Measurements from ENCODE around the gene RRAS2. TPM values are rescaled to one million over a fixed set of nuclear protein-coding genes. Genes with fewer than 3 reads are reported as not detected.
A peak's percentile ranks its signal among the peaks of the same experiment; 100 is the strongest.
"Not testable (repeated sequence)": the region's sequence is repeated elsewhere in the genome, so short reads cannot be mapped to it uniquely, and the experiment has no call there.

The RRAS2 gene
- total and polyA plus RNA-seq, 5 experiments from 2014 or later: 6.1 to 19.0 (median 16.0) TPM

DNA sequence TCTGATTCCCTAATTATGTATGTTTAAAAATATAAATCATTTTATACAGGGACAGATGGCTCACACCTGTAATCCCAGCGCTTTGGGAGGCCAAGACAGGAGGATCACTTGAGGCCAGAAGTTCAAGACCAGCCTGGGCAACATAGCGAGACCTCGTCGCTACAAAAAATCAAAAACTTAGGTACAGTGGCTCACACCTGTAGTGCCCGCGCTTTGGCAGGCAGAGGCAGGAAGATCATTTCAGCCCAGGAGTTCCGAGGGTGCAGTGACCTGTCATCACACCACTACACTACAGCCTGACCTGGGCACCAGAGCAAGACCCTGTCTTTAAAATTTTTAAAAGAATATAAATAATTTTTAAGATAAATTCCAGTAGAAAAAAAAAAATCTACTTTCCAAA is 11.5 kb downstream of the RRAS2 start:
- Mint-ChIP-seq H3K4me1 (peaks cover 15 to 66% (median 28%) of the 10 kb centered on the region in 4 donors), H3K27me3 (no peaks in the 10 kb centered on the region), H3K36me3 (peaks cover 0 to 22% (median 12%) of the 10 kb centered on the region in 3 donors), H3K27ac (no peak overlapping the region), H3K4me3 (no peak overlapping the region), H3K9me3 (peaks cover 0 to 20% (median 5%) of the 10 kb centered on the region in 9 donors)
- POLR2A ChIA-PET: no interaction called here
- no peak for DNase-seq
- ATAC-seq: no peak

DNA sequence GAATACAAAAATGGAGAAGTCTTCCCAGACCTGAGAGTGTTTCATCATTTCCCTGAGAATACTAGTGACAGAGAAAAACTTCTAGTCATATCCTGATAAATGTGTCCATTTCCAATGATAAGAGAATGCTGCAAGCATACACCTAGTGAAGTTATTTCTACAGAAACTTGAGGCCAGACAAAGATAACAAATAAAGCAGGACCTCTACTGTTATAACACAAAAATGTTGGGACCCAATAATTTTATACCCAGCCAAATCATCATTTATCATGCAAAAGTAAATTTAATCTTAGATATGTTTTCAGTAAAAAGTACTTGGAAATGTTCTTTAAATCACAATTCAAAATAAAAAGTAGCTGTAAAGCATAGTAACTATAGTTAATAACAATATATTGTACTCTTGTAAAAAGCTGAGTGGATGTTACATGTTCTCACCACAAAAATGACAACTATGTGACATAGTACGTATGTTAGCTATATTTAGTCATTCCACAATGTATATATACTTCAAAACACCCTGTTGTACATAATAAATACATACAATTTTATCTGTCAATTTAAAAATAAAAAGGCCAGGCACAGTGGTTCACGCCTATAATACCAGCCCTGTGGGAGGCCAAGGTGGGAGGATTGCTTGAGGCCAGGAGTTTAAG is 12.6 kb downstream of the RRAS2 start:
- POLR2A ChIA-PET: no interaction called here
- Mint-ChIP-seq H3K27me3 (no peaks in the 10 kb centered on the region), H3K27ac (no peak overlapping the region), H3K4me1 (peaks cover 19 to 74% (median 35%) of the 10 kb centered on the region in 4 donors), H3K4me3 (no peak overlapping the region), H3K9me3 (peaks cover 0 to 20% (median 5%) of the 10 kb centered on the region in 9 donors), H3K36me3 (peaks cover 2 to 22% (median 12%) of the 10 kb centered on the region in 3 donors)
- ATAC-seq: no peak
- DNase-seq: no peak

DNA sequence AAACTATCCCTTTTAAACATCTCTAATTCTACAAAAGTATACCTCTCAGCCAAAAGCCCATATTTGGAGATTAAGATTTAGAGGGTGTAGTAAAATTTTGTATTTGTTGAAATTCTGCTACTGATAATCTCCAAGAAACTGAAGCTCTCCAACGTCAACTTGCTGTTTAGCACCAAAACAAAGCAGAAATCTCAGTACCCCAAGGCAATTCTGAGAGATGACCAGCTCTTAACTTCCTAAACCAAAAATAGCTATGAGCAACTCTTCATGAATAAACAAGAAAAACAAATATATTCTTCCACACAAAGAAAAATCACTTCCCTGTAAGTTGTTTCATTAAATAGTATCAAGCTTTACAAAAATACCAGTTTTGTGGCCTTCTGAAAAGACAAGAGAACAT is 13.3 kb downstream of the RRAS2 start:
- Mint-ChIP-seq H3K4me1 (peaks cover 23 to 76% (median 38%) of the 10 kb centered on the region in 4 donors), H3K36me3 (peaks cover 2 to 22% (median 17%) of the 10 kb centered on the region in 3 donors), H3K4me3 (no peak overlapping the region), H3K27me3 (no peaks in the 10 kb centered on the region), H3K9me3 (peaks cover 0 to 20% (median 7%) of the 10 kb centered on the region in 9 donors), H3K27ac (no peak overlapping the region)
- POLR2A ChIA-PET: no interaction called here
- DNase-seq (no peak), ATAC-seq (no peak)

DNA sequence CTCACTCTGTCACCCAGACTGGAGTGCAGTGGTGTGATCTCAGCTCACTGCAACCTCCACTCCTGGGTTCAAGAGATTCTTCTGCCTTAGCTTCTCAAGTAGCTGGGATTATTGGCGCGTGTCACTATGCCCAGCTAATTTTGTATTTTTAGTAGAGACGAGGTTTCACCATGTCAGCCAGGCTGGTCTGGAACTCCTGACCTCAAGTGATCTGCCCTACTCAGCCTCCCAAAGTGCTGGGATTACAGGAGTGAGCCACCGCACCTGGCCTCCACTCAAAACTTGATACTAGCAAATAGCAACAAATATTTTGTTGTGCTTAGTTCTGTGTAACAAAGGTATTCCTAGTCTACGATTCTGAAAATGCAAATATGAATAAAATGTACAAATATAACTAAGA is 14.0 kb downstream of the RRAS2 start:
- POLR2A ChIA-PET: interaction anchor here (0.6 to 0.7 kb wide), 2 partner anchors 8 to 301 kb away, joined by 3 to 4 read pairs; no protein-coding TSS in a partner anchor
- H3K4me1 Mint-ChIP-seq: peaks cover 23 to 75% (median 35%) of the 10 kb centered on the region in 4 donors

DNA sequence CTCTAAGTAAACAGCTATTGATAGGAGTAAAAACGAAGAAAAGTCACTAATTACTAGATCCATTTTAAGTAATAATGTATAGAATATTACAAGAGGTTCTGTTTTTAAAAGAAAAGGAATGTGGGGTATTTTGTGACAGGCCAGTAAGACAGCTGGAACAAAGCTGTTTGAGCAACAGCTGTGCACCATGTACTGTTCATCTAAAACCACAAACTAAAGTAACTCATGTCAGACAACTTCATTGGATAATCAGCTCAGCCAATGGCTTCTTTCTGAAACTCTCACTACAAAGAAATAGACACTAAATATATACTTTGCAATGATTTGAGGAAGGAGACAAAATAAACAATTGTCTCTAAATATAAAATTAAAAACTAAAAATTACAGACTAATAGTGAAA is 16.1 kb downstream of the RRAS2 start:
- ATAC-seq (no peak), DNase-seq (no peak)
- Mint-ChIP-seq H3K27ac (no peak overlapping the region), H3K9me3 (peaks cover 0 to 19% (median 7%) of the 10 kb centered on the region in 9 donors), H3K36me3 (peaks cover 2 to 21% (median 17%) of the 10 kb centered on the region in 3 donors), H3K4me3 (no peak overlapping the region), H3K27me3 (no peaks in the 10 kb centered on the region), H3K4me1 (peaks cover 17 to 71% (median 22%) of the 10 kb centered on the region in 4 donors)
- POLR2A ChIA-PET: interaction anchor here (0.8 kb wide), 1 partner anchor 12 kb away, joined by 7 read pairs; no protein-coding TSS in a partner anchor

More for the DNA sequence above, 14.0 kb downstream of the RRAS2 start:
- H3K4me3 Mint-ChIP-seq, H3K27me3 Mint-ChIP-seq, H3K27ac Mint-ChIP-seq, DNase-seq, ATAC-seq: not testable (repeated sequence)
- H3K36me3 Mint-ChIP-seq: peaks cover 2 to 25% (median 17%) of the 10 kb centered on the region in 3 donors
- H3K9me3 Mint-ChIP-seq: peaks cover 0 to 20% (median 7%) of the 10 kb centered on the region in 9 donors

DNA sequence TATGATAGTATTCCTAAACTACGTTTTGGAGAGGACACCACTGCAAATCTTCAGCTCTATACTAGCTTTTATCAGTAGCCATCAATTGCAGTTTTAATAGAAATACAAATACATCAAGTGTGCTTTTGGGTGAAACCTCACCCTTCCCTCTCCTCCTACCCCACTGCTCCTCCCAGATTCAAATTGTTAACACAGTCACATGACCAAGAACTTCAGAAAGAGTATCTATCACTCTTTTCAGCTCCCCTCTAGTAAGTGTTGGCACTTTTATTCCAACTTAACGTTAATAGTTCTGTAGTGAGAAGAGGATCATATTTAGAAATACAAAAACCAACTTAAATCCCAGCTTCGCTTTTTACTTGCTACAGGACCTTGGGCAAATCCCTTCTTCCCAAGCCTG is 17.0 kb downstream of the RRAS2 start:
- POLR2A ChIA-PET: interaction anchor here (0.8 kb wide), 1 partner anchor 11 kb away, joined by 7 read pairs; no protein-coding TSS in a partner anchor
- no peak for ATAC-seq
- peak overlapping the region in 1 of 10 donors; percentile 5 for H3K4me3 Mint-ChIP-seq

DNA sequence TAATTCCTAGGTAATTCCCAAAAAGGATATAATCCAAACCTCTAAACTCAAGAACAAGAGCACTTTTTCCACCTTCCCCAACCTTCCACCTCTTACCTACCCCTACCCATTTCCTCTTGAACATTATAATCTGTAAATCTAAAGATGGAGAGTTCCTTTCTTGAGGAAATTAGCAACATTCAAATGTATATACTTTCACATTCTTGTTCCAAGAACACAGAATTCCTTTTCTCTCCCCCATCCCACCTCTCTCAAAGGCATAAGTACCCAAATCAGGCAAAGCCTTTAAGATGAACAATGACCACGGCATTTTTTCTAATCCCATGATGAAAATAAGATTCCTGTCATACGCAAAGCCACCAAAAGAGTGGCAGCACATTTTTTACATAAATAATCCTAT is 18.3 kb downstream of the RRAS2 start:
- H3K36me3 Mint-ChIP-seq: peaks cover 8 to 29% (median 22%) of the 10 kb centered on the region in 3 donors
- POLR2A ChIA-PET: no interaction called here
- no peak for ATAC-seq
- peaks cover 19 to 77% (median 25%) of the 10 kb centered on the region in 4 donors for H3K4me1 Mint-ChIP-seq
- H3K27me3 Mint-ChIP-seq: no peaks in the 10 kb centered on the region
- H3K4me3 Mint-ChIP-seq: no peak overlapping the region
- peak overlapping the region in 1 of 10 donors; percentile 77 for H3K27ac Mint-ChIP-seq
- H3K9me3 Mint-ChIP-seq: peaks cover 0 to 30% (median 15%) of the 10 kb centered on the region in 9 donors
- DNase-seq: no peak

More for the DNA sequence above, 17.0 kb downstream of the RRAS2 start:
- peaks cover 2 to 23% (median 21%) of the 10 kb centered on the region in 3 donors for H3K36me3 Mint-ChIP-seq
- peak overlapping the region in 1 of 10 donors; percentile 65 for H3K27ac Mint-ChIP-seq
- no peak for DNase-seq
- peaks cover 3 to 23% (median 9%) of the 10 kb centered on the region in 9 donors for H3K9me3 Mint-ChIP-seq
- peaks cover 19 to 70% (median 22%) of the 10 kb centered on the region in 4 donors for H3K4me1 Mint-ChIP-seq
- no peaks in the 10 kb centered on the region for H3K27me3 Mint-ChIP-seq

DNA sequence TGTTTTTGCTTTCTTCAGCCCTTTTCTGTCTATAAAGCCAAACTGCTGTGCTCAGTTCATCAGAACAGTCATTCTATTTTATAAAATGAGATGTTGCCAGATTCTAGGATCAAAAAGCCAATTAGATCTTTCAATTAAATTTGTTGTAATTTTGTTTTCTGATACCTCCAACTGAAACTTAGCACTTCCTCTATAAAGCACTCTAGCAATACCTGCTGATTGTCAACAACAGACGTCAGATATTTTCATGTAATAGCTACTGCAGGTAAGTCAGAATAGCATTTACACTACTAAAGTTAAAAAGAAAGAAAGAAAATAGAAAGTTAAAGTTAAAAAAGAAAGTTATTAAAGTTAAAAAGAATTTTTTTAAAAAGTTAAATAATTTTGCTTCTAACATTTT is 19.6 kb downstream of the RRAS2 start:
- Mint-ChIP-seq H3K4me1 (peaks cover 26 to 80% (median 31%) of the 10 kb centered on the region in 4 donors), H3K4me3 (peak overlapping the region in 1 of 10 donors; percentile 26), H3K36me3 (peaks cover 8 to 28% (median 15%) of the 10 kb centered on the region in 3 donors), H3K9me3 (peaks cover 0 to 27% (median 16%) of the 10 kb centered on the region in 9 donors), H3K27me3 (no peaks in the 10 kb centered on the region), H3K27ac (peak overlapping the region in 1 of 10 donors; percentile 69)
- no peak for DNase-seq
- ATAC-seq: no peak
- POLR2A ChIA-PET: no interaction called here

DNA sequence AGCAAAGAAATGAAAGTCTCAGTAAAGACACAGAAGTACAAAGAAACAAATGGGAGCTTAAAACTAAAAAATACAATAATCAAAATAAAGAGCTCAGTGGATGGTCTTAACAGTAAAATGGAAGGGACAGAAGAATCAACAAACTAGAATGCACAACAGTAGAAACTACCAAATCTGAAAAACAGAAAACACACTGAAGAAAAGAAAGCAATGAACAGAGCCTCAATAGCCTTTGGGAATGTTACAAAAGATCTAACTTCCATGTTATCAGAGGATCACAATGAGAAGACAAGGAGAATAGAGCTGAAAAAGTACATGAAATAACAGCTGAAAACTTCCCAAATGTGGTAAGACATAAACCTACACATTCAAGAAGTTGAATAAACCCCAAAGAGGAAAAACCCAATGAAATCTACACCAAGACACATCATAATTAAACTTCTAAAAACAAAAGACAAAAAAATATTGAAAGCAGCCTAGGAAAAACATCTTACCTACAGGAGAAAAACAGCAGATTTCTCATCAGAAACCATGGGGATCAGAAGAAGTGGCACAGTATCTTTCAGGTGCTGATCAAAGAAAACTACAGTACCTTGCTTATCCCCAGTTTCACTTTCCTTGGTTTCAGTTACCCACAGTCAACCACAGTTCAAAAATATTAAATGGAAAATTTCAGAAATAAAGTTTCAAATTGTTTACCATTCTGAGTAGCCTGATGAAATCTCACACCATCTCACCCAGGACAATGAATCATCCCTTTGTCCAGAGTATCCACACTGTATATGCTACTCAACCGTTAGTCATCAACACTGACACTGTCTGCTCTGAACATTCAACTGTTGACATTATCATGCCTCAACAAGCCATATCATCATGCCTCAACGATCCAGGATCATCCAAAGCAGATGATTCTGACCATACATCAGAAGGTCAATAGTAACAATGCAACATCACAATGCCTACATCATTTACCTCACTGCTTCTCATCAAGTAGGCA is 22.2 kb downstream of the RRAS2 start:
- peaks cover 23 to 73% (median 26%) of the 10 kb centered on the region in 4 donors for H3K4me1 Mint-ChIP-seq
- POLR2A ChIA-PET: interaction anchor here (0.6 kb wide), 1 partner anchor 8 kb away, joined by 4 read pairs; no protein-coding TSS in a partner anchor
- H3K27me3 Mint-ChIP-seq: no peaks in the 10 kb centered on the region
- peak overlapping the region in 2 of 10 donors; percentile 8 to 22 for H3K4me3 Mint-ChIP-seq
- DNase-seq: no peak
- H3K36me3 Mint-ChIP-seq: peaks cover 8 to 26% (median 12%) of the 10 kb centered on the region in 3 donors
- H3K9me3 Mint-ChIP-seq: peaks cover 0 to 27% (median 15%) of the 10 kb centered on the region in 9 donors
- ATAC-seq: no peak
- H3K27ac Mint-ChIP-seq: peak overlapping the region in 5 of 10 donors; percentile 4 to 73 (median 11)

DNA sequence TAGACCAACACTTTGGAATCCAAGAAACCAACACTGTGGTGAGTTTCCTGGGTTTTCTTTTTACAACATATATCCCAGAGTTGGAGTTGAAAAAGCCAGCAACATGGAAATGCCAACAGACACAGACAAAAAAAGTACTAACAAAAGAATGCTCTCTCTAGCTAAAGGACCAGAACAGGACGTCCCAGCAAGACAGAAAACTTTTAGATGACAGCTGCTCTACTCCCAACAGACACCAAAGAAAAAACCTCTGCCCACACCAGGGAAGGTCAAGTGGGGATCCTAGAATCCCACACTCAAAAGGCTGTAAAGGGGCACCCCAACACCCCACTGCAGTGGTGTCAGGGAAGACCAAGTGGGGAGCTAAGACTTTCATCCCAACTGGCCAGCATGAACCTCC is 23.3 kb downstream of the RRAS2 start:
- DNase-seq (no peak), ATAC-seq (no peak)
- no peaks in the 10 kb centered on the region for H3K27me3 Mint-ChIP-seq
- peaks cover 6 to 21% (median 12%) of the 10 kb centered on the region in 3 donors for H3K36me3 Mint-ChIP-seq
- no peak overlapping the region for H3K4me3 Mint-ChIP-seq
- H3K9me3 Mint-ChIP-seq: peaks cover 0 to 22% (median 15%) of the 10 kb centered on the region in 9 donors
- H3K27ac Mint-ChIP-seq: peak overlapping the region in 1 of 10 donors; percentile 73
- POLR2A ChIA-PET: interaction anchor here (0.6 kb wide), 1 partner anchor 17 kb away, joined by 3 read pairs; no protein-coding TSS in a partner anchor
- peaks cover 19 to 74% (median 21%) of the 10 kb centered on the region in 4 donors for H3K4me1 Mint-ChIP-seq

DNA sequence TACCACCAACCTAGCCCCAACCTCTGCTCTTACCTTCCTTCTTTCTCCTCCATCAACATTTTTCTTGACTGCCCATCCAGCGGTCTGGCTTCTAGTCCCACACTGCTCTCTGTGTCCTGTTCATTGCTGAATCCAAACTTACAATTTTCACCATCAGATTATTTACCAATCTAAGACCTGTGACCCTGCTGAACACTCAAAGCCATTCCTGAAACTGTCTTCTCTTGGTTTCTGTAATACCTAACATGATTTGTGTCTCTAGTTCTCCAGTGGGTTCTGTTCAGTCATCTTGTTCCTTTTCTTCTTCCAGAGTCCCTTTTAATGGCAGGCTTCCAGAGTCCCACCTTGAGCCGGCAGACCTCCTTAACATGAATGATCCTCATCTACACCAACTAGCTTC is 24.1 kb downstream of the RRAS2 start:
- Mint-ChIP-seq H3K9me3 (peaks cover 0 to 22% (median 15%) of the 10 kb centered on the region in 9 donors), H3K27ac (peak overlapping the region in 3 of 10 donors; percentile 0 to 73 (median 2)), H3K27me3 (no peaks in the 10 kb centered on the region), H3K4me1 (peaks cover 15 to 73% (median 18%) of the 10 kb centered on the region in 4 donors), H3K36me3 (peaks cover 6 to 21% (median 9%) of the 10 kb centered on the region in 3 donors), H3K4me3 (no peak overlapping the region)
- no peak for ATAC-seq
- DNase-seq: no peak
- POLR2A ChIA-PET: no interaction called here

DNA sequence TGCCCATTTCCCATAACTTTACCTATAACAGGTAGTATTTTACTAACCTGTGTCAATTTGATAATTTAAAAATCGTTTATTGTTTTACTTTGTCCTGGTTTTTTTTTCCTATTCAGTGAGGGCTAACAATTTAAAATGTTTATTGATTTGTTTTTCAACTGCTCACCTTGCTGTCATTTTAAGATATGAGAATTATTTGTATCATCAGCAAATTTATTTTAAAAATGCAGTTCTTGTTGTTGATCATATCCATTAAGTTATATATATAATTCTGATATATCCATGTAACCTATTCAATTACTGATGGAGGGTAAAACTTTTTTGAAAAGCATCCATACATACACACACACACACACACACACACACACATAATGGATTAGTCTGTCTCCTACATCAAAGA is 24.8 kb downstream of the RRAS2 start:
- peak overlapping the region in 1 of 10 donors; percentile 73 for H3K27ac Mint-ChIP-seq
- ATAC-seq (no peak), DNase-seq (no peak)
- POLR2A ChIA-PET: interaction anchor here (1.2 kb wide), 1 partner anchor 14 kb away, joined by 3 read pairs; no protein-coding TSS in a partner anchor
- no peak overlapping the region for H3K4me3 Mint-ChIP-seq
- peaks cover 6 to 21% (median 9%) of the 10 kb centered on the region in 3 donors for H3K36me3 Mint-ChIP-seq
- peaks cover 15 to 73% (median 18%) of the 10 kb centered on the region in 4 donors for H3K4me1 Mint-ChIP-seq
- no peaks in the 10 kb centered on the region for H3K27me3 Mint-ChIP-seq
- peaks cover 0 to 22% (median 15%) of the 10 kb centered on the region in 9 donors for H3K9me3 Mint-ChIP-seq

Data from naive thymus-derived CD8-positive, alpha-beta T cell (primary cell).